GM18861 (cell line): ENCODE results near the gene GON4L.
"Not testable (repeated sequence)": the region's sequence is repeated elsewhere in the genome, so short reads cannot be mapped to it uniquely, and the experiment has no call there.

ENCODE experiments used
- ATAC-seq: cut with Tn5 transposase; IDR thresholded peaks from one replicate; pipeline ENCODE4 v1.9.1; 2021; ENCODE audit not compliant: unreplicated experiment

Gene GON4L, protein sequence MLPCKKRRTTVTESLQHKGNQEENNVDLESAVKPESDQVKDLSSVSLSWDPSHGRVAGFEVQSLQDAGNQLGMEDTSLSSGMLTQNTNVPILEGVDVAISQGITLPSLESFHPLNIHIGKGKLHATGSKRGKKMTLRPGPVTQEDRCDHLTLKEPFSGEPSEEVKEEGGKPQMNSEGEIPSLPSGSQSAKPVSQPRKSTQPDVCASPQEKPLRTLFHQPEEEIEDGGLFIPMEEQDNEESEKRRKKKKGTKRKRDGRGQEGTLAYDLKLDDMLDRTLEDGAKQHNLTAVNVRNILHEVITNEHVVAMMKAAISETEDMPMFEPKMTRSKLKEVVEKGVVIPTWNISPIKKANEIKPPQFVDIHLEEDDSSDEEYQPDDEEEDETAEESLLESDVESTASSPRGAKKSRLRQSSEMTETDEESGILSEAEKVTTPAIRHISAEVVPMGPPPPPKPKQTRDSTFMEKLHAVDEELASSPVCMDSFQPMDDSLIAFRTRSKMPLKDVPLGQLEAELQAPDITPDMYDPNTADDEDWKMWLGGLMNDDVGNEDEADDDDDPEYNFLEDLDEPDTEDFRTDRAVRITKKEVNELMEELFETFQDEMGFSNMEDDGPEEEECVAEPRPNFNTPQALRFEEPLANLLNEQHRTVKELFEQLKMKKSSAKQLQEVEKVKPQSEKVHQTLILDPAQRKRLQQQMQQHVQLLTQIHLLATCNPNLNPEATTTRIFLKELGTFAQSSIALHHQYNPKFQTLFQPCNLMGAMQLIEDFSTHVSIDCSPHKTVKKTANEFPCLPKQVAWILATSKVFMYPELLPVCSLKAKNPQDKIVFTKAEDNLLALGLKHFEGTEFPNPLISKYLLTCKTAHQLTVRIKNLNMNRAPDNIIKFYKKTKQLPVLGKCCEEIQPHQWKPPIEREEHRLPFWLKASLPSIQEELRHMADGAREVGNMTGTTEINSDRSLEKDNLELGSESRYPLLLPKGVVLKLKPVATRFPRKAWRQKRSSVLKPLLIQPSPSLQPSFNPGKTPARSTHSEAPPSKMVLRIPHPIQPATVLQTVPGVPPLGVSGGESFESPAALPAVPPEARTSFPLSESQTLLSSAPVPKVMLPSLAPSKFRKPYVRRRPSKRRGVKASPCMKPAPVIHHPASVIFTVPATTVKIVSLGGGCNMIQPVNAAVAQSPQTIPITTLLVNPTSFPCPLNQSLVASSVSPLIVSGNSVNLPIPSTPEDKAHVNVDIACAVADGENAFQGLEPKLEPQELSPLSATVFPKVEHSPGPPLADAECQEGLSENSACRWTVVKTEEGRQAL (N-terminal part only)

DNA sequence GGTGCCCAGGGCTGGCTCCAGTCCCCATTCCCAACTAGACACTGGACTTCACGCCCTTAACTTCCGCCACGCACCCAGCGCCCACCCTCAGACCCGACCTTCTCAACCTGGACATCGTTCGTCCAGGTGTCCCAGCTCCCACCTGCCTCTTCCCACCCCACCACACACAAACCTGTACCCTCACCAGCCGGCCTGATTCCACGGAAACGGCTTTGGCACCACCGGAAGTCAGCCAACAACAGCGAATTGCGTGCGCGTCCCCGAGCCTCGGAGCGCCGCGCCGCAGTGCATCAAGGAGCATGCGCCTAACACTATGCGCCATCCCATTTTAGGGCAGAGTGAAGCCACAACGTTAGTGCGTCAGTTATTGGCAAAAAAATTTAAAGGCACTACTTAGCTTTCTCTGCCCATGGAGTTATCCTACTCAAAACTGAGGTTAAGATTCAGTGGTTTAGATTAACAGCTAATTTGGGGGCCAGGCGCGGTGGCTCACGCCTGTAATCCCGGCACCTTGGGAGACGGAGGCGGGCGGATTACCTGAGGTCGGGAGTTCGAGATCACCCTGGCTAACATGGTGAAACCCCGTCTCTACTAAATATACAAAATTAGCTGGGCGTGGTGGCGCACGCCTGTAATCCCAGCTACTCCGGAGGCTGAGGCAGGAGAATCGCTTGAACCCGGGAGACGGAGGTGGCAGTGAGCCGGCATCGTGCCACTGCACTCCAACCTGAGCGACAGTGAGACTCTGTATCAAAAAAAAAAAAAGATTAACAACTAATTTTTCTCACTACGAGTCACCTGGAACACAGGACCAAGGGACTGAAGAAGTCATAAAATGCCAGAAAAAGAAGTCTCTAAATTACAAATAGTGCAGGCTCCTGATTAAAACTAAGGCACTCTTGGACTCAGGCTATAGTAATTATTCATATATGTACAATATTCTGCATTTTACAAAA lies at the start of gene GON4L:
Gene GON4L (minus strand): TSS at position 240 of the 956 bp plus-strand sequence. CDS start 3,434 bp downstream, outside the sequence.
- ATAC-seq, result peak; percentile 34

DNA sequence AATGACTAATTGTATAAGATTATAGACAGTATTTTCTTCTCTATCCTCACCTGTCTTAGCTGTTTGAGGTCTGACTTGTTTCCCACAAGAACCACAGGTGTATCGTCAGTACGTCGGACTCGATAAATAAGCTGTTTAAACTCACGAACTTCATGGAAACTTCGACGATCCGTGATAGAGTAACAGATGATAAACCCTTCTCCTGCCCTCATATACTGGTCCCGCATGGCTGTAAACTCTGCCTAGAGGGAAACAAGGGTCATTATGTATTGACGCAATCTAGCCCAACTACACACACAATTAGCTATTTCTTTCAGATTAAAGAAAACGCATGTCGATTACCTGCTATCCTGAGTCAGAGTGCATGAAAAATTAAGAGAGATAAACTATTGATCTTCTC lies 47.2 kb upstream of the GON4L start:
- ATAC-seq, result no peak

DNA sequence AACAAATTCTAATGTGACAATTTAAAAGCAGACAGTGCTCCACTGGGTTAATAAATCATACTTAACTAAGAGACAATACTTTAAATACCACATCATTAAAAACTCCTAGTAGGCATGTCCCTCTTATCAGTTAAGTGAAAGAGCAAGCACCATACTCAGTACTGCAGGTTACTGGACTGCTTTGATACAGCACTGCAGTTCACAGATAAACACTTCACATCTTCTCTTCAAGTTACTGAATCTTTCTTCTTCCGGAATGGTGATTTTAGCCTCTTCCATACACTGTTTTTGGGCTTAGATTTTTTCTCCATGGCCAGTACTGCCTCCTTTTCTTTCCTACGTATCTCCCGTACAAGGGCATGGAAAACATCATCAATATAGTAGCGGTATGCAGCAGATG lies 43.1 kb upstream of the GON4L start:
- no peak for ATAC-seq

DNA sequence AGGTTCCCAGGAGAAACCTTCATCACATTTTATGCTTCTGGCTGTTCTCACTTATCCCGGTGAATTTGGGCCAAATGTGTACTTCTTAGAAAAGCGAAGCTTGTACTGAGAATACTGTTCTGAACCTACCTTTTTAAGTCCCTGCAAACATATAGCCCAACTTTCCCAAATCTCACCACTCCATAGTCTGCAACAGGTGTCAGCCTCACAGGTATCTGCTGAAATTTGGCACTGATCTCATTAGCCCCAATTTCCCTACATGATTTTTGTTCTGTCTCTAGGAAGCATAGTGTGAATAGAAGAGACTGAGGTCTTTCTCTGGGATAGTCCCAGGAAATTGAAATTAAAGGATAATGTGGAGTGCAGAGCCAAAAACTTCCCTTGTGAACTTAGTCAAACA lies 42.7 kb upstream of the GON4L start:
- ATAC-seq, result no peak

DNA sequence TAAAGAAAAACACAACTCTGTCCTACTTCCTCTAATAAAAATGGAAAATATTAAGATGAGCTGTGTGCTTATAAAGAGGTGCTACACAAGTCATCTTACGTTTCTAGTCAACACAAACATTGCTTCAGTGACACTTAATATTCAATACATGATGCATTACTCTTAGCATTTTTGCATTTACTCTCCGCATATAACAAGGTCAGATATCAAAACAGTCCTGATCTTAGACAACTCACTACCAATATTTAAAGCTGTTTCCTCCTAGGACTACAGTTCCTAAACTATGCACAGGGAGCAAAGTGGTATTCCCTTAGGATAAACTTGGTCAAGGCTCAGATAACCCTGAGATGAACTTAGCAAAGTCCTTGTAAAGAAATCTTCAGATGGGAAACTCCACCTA lies 41.9 kb upstream of the GON4L start:
- no peak for ATAC-seq

DNA sequence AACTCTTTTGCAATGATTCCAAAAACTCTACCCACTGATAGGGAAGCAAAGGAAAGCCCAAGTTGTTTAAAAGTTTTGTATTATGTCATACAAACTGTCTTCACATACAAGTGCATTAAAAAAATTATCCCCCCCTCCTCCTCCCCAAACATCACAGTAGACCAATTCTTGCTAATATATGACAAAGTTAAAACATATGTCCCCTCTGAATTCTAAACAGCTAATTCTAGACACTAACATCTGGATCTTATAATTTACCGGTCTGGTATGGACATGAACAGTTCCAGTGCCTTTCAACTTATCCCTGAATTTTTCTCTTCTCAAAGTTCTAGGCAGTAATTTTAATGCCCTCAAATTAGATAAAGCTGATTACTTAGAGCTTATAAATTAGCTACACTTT lies 40.7 kb upstream of the GON4L start:
- ATAC-seq, result no peak

DNA sequence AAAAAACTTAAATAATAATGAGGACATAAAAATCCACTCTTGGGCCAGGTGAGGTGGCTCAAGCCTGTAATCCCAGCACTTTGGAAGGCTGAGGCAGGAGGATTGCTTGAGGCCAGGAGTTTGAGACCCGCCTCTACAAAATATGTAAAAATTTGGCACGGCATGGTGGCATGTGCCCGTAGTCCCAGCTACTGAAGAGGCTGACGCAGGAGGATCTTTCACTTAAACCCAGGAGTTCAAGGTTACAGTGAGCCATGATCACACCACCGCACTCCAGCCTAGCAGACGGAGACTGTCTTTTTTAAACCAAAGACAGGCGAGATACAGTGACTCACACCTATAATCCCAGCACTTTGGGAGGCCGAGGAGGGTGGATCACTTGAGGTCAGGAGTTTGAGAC lies 39.5 kb upstream of the GON4L start:
- not testable (repeated sequence) for ATAC-seq

DNA sequence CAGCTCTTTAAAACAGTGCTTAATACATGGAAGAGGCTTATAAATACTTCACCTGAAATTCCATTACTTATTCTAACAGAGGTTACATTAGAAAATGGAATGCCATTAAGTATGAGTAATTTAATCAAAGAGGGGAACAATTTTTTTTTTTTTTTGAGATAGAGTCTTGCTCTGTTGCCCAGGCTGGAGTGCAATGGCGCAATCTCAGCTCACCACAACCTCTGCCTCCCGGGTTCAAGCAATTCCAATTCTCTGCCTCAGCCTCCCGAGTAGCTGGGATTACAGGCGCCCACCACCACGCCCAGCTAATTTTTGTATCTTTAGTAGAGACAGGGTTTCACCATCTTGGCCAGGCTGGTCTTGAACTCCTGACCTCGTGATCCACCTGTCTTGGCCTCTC lies 38.6 kb upstream of the GON4L start:
- not testable (repeated sequence) for ATAC-seq

DNA sequence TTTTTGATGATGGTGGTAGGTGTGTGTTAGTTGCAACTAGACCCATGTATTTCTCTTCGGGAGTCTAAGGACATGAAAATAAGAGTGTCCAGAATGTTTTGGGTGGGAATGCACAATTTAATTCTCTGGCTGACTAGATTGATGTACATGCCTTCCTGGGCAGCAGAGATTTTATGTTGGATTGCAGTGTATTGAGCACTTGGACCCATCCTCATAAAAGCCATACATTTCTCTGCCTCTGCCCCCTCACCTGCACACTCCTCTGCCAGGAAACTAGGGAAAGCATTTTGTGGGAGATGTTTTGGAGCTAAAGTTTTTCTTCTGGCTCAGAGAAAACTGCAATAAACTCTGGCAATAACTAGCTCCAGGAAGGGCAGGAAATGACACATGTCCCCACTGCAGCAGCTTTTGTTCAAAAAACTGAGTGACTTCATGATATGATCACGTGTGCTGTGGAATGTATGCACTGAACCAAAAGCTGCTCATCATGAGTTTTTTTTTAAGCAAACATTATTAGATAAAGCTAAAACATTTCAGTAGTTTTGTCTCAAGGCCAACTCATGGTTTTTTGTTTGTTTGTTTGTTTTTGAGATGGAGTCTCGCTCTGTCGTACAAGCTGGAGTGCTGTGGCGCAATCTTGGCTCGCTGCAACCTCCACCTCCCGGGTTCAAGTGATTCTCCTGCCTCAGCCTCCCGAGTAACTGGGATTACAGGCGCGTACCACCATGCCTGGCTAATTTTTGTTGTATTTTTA lies 36.6 kb upstream of the GON4L start:
- ATAC-seq, result no peak

DNA sequence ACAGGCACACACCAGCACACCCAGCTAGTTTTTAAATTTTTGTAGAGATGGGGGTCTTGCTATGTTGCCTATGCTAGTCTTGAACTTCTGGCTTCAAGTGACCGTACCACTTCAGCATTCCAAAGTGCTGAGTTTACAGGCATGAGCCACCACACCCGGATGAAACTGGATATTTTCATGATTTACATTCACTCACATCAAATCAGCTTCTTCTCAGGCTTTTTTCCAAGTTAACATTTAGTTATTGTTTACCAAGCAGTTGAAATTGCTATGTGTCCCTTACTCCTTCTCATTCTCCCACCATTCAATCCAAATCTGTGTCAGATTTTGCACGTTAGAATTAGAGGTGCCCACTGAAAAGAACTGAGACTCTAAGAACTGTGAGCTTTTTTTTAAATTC lies 35.8 kb upstream of the GON4L start:
- no peak for ATAC-seq

DNA sequence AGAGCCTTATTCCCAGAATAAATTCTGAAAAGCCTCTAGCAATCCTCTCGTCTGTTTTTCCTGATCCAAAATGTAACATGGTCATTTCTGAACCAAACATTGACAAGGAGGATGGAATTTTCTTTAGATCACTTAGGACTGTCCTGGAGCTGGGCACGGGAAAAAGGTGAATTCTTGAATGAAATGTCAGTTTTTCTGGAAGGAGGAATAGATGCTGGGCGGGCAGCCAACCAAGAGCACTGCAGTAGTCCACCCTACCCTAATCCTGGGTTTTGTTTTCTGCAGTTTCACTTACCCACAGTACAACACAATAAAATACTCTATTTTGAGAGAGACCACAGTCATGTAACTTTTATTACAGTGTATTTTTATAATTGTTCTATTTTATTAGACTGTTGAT lies 33.2 kb upstream of the GON4L start:
- ATAC-seq, result no peak

DNA sequence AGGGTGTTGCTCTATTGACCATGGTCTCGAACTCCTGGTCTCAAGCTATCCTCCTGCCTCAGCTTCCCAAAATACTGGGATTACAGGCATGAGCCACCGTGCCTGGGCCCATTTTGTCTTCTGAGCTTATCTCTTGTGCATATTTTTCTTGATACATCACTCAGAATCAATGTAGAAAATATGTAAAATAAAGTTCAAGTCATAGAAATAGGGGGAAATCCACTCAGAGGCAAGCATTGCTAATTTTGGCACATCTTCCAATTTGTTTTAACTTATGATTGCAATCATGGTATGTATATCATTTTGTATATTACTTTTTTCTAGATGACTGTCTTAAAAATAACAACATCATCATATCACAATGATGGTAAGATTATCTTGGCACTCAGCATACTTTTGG lies 32.6 kb upstream of the GON4L start:
- ATAC-seq, result no peak

DNA sequence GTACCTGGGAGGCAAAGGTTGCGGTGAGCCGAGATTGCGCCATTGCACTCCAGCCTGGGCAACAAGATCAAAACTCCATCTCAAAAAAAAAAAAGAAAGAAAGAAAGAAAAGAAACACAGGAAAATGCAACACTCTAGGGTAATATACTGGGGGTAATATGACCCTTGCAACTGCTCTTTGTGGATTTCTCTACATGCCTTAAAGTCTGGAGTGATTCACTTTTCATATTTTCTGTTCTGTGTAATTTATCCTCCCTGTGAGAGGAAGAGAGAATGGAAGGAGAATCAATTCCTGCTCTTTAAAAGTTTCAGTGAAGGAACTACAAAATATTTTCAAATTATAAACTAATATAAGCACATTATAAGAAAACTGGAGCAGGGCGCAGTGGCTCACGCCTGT lies 31.5 kb upstream of the GON4L start:
- ATAC-seq, result no peak

DNA sequence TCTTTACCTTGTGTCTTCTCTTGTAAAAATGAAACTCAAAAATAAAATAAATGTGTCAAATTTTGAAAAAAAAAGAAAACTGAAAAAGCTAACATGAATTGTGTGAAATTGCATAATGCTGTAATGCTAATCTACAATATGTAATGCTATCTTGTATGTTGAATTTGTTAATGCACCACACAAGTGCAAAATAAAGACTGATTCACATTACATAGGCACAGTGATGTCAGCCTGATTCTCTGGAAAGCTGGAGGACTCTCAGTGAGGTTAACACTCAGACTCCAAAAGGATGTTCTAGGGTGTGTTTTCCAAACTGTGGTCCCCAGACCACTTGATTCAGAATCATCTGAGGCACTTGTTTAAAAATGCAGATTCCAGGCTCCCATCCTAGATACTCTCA lies 28.0 kb upstream of the GON4L start:
- no peak for ATAC-seq

DNA sequence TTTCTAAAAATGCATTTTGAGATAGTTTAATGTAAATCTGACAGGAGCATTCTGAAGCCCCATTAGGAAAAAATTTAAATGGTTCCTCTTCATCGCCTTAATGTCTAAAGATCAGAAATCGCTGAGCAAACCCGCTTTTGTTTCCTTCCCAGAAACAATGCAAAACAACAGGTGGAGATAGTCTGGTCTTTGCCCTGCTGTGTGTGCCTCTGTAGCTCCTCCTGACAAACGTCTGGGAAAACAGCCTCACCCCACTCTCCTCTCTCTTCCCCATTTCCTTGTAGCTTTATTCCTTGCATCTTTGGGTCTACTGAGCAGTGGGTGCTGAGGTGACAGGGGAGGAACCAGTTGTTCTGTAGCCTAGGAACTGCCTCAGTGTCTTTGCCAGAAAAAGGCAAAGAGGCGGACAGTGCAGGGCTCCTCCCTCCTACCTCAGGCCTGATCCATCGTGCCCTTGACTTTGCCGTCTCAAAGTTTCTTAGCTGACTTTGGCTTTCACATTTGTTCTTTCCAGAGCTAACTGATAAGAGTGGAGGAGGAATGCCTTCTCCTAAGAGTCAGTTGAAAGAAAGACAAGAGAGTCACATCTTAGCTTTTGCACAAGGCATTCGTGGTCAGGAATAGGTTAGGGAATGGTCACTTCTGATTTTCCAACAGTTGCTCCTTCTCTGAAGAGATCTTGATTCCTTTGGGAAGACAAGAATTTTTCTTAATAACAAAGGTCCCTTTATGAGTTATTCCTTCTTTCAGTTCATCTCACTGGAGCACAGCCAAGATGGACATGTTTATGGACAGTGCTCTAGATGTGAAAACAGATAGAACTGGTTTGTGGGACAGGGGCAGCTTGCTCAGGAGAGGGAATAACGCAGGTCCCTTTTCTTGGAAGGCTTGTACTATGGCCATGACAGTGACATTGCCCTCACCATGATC lies 27.3 kb upstream of the GON4L start:
- ATAC-seq, result no peak

DNA sequence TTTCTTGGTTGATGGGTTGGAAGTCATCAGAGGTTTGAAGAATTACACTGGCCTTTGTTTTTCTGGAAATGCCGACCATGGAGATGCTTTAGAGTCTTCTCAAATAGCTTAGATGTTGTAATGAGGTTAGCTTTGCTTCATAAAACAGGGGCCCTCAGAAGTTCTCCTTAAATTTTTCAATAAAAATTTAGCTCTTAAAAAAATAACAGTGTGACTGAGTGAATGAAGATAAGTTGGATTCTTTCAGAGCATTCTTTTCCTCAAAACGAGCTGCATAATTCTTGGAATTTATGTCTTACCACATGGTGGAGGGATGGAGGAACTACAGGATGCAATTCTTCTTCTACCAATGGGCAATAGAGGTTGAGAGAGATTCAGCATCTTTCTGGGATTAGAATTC lies 25.8 kb upstream of the GON4L start:
- ATAC-seq, result no peak

DNA sequence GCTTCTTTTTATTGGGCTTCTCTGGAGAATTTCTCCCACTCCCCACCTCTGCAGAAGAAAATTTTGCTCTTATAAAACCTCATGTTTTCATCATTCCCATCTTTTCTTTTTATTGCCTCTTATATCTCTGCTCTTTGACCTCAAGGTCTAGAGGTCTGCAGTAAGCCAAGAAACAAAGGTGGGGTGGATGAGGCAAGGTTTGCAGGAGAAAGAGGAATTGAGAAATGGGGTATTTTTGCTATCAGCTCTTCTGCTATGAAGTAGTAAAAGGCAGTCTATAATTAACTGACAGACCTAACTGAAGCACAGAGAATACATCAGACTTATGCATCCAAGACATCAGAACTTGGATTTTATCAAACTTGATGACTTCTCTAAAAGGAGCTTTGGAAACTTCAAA lies 25.2 kb upstream of the GON4L start:
- no peak for ATAC-seq

DNA sequence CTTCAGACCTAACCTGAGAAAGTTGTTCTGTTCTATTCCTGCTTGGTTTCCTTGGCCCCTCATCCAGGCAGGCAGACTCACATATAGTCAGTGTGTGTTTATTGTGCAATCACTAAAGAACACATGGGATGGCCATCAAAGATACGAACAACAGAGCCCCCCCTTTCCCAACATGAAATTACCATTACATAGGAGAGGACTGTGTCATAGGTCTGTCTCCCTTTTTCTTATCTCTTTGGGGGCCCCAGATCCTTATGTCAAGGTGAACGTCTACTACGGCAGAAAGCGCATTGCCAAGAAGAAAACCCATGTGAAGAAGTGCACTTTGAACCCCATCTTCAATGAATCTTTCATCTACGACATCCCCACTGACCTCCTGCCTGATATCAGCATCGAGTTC lies 23.9 kb upstream of the GON4L start:
- ATAC-seq, result no peak
